ENCODE data around the gene KLHL30. TPM values are rescaled to one million over a fixed set of nuclear protein-coding genes. Genes with fewer than 3 reads are reported as not detected.

The KLHL30 gene
- total RNA-seq, 2 experiments from 2014 or later: 0.09 to 1.9 TPM

GRCh38 chr2:238163481-238164198 is 25.2 kb downstream of the KLHL30 start:
- Histone ChIP-seq H3K4me3 (ENCODE audit: low read depth, low read length, poor library complexity, severe bottlenecking) (no peak overlapping the region), H3K79me2 (ENCODE audit: insufficient read depth, low read depth, low read length) (no peaks in the 10 kb centered on the region), H2AFZ (ENCODE audit: low read length) (no peak overlapping the region), H3K4me2 (ENCODE audit: low read length) (no peak overlapping the region), H3K4me1 (ENCODE audit: insufficient read depth, low read length, poor library complexity, severe bottlenecking) (peaks cover 21% of the 10 kb centered on the region), H3K9me2 (ENCODE audit: insufficient read depth, low read length) (no peaks in the 10 kb centered on the region), H3K36me3 (ENCODE audit: insufficient read depth, low read length) (no peaks in the 10 kb centered on the region; the same call in 1 of the 2 replicates), H3K9me3 (ENCODE audit: low read length) (no peaks in the 10 kb centered on the region), H3K27ac (ENCODE audit: low read depth, low read length, poor library complexity, severe bottlenecking) (no peak overlapping the region), H4K20me1 (ENCODE audit: insufficient read depth, low read length) (no peaks in the 10 kb centered on the region)
- TF ChIP-seq EZH2phosphoT487 (IDR thresholded peaks at IDR 0.05; ENCODE audit: borderline replicate concordance, low read depth, low read length): no peak
- TF ChIP-seq CTCF (conservative IDR thresholded peaks at IDR 0.05; ENCODE audit: low read length): no peak
- DNase-seq (ENCODE audit: low spot score): no peak
- BruUV-seq (replicated peaks): no TSS peak
- ChIA-PET POLR2A (no interaction called here), CTCF (ENCODE audit: unreplicated experiment) (interaction anchor here (1.5 kb wide), 1 partner anchor 100 kb away, joined by 7 read pairs; no protein-coding TSS in a partner anchor)
- intact Hi-C loops (cut with micrococcal nuclease; ENCODE audit: unreplicated experiment): loop anchor here (5.0 to 10.0 kb wide), 3 partner anchors 79 to 309 kb away; partner anchors contain the start of genes HES6, RAMP1 and UBE2F

GRCh38 chr2:238164906-238165287 is 26.4 kb downstream of the KLHL30 start:
- DNase-seq (ENCODE audit: low spot score): no peak
- Histone ChIP-seq H3K4me2 (ENCODE audit: low read length) (no peak overlapping the region), H3K79me2 (ENCODE audit: insufficient read depth, low read depth, low read length) (no peaks in the 10 kb centered on the region), H3K4me1 (ENCODE audit: insufficient read depth, low read length, poor library complexity, severe bottlenecking) (peaks cover 21% of the 10 kb centered on the region), H4K20me1 (ENCODE audit: insufficient read depth, low read length) (no peaks in the 10 kb centered on the region), H2AFZ (ENCODE audit: low read length) (no peak overlapping the region), H3K36me3 (ENCODE audit: insufficient read depth, low read length) (peaks cover 11% of the 10 kb centered on the region), H3K27ac (ENCODE audit: low read depth, low read length, poor library complexity, severe bottlenecking) (no peak overlapping the region), H3K9me3 (ENCODE audit: low read length) (no peaks in the 10 kb centered on the region), H3K4me3 (ENCODE audit: low read depth, low read length, poor library complexity, severe bottlenecking) (no peak overlapping the region), H3K9me2 (ENCODE audit: insufficient read depth, low read length) (no peaks in the 10 kb centered on the region)
- BruUV-seq (replicated peaks): no TSS peak
- intact Hi-C loops (cut with micrococcal nuclease; ENCODE audit: unreplicated experiment): loop anchor here (5.0 to 10.0 kb wide), 3 partner anchors 77 to 310 kb away; partner anchors contain the start of genes HES6, RAMP1 and UBE2F
- CTCF ChIA-PET (ENCODE audit: unreplicated experiment): no interaction called here
- POLR2A ChIA-PET: no interaction called here
- no peak for TF ChIP-seq EZH2phosphoT487 (IDR thresholded peaks at IDR 0.05; ENCODE audit: borderline replicate concordance, low read depth, low read length)
- TF ChIP-seq CTCF (conservative IDR thresholded peaks at IDR 0.05; ENCODE audit: low read length): no peak

GRCh38 chr2:238165288-238165921 is 26.9 kb downstream of the KLHL30 start:
- intact Hi-C loops (cut with micrococcal nuclease; ENCODE audit: unreplicated experiment): loop anchor here (10.0 kb wide), 1 partner anchor 311 kb away; the partner anchor contains the start of gene RAMP1
- no peak overlapping the region for H3K4me2 ChIP-seq (ENCODE audit: low read length)
- TF ChIP-seq CTCF (conservative IDR thresholded peaks at IDR 0.05; ENCODE audit: low read length): no peak
- TF ChIP-seq EZH2phosphoT487 (IDR thresholded peaks at IDR 0.05; ENCODE audit: borderline replicate concordance, low read depth, low read length): no peak
- no peak overlapping the region for H2AFZ ChIP-seq (ENCODE audit: low read length)
- H3K27ac ChIP-seq (ENCODE audit: low read depth, low read length, poor library complexity, severe bottlenecking): no peak overlapping the region
- POLR2A ChIA-PET: no interaction called here
- no peaks in the 10 kb centered on the region for H3K9me3 ChIP-seq (ENCODE audit: low read length)
- DNase-seq (ENCODE audit: low spot score): no peak
- H3K79me2 ChIP-seq (ENCODE audit: insufficient read depth, low read depth, low read length): no peaks in the 10 kb centered on the region
- no peaks in the 10 kb centered on the region for H3K9me2 ChIP-seq (ENCODE audit: insufficient read depth, low read length)
- peaks cover 21% of the 10 kb centered on the region for H3K4me1 ChIP-seq (ENCODE audit: insufficient read depth, low read length, poor library complexity, severe bottlenecking)
- CTCF ChIA-PET (ENCODE audit: unreplicated experiment): no interaction called here
- H3K4me3 ChIP-seq (ENCODE audit: low read depth, low read length, poor library complexity, severe bottlenecking): no peak overlapping the region
- no TSS peak for BruUV-seq (replicated peaks)
- no peaks in the 10 kb centered on the region for H4K20me1 ChIP-seq (ENCODE audit: insufficient read depth, low read length)
- peaks cover 16% of the 10 kb centered on the region for H3K36me3 ChIP-seq (ENCODE audit: insufficient read depth, low read length)
